ENCODE results near the gene SLC8A2. TPM values are rescaled to one million over a fixed set of nuclear protein-coding genes. Genes with fewer than 3 reads are reported as not detected.

Gene SLC8A2
- 0.15 to 0.48 TPM (median 0.22 TPM) in 5 replicates for total RNA-seq (2022; extraction: Qiagen RNA extraction; ENCODE audit: low read depth)

GRCh38 chr19:47471733-47472457 is at the start of gene SLC8A2:
TSS of gene SLC8A2 (minus strand) at chr19:47471893. CDS start at chr19:47466403, 5,490 bp downstream.

GRCh38 chr19:47514869-47515588 is 43.3 kb upstream of the SLC8A2 start, which contains the start of gene NAPA:
TSS of gene NAPA (minus strand) at chr19:47515063. CDS start at chr19:47514940, 123 bp downstream.

GRCh38 chr19:47483800-47484690 is 12.4 kb upstream of the SLC8A2 start, which contains the start of gene KPTN:
TSS of gene KPTN (minus strand) at chr19:47484219. CDS start at chr19:47484160, 59 bp downstream.

GRCh38 chr19:47419030-47419783 is 52.5 kb downstream of the SLC8A2 start, which contains the start of gene MEIS3:
TSS of gene MEIS3 (minus strand) at chr19:47419527. CDS start at chr19:47419081, 446 bp downstream.

Other genes with a start within 250 kb of the SLC8A2 start
- 19.6 to 33.8 TPM (median 30.8 TPM) in 5 replicates for gene BBC3, start 240.7 kb downstream of the SLC8A2 start, total RNA-seq (2022; extraction: Qiagen RNA extraction; ENCODE audit: low read depth)
- 22.8 to 25.2 TPM (median 24.8 TPM) in 5 replicates for gene CCDC9, start 215.4 kb downstream of the SLC8A2 start, total RNA-seq (2022; extraction: Qiagen RNA extraction; ENCODE audit: low read depth)
- gene INAFM1, start 197.0 kb downstream of the SLC8A2 start, total RNA-seq (2022; extraction: Qiagen RNA extraction; ENCODE audit: low read depth), result 5.0 to 10.3 TPM (median 9.9 TPM) in 5 replicates
- 0.85 to 2.0 TPM (median 1.6 TPM) in 5 replicates for gene C5AR1, start 162.0 kb downstream of the SLC8A2 start, total RNA-seq (2022; extraction: Qiagen RNA extraction; ENCODE audit: low read depth)
- 0.52 to 1.2 TPM (median 0.86 TPM) in 5 replicates for gene C5AR2, start 139.7 kb downstream of the SLC8A2 start, total RNA-seq (2022; extraction: Qiagen RNA extraction; ENCODE audit: low read depth)
- 25.9 to 37.1 TPM (median 34.8 TPM) in 5 replicates for gene DHX34, start 122.6 kb downstream of the SLC8A2 start, total RNA-seq (2022; extraction: Qiagen RNA extraction; ENCODE audit: low read depth)
- gene MEIS3, start 52.4 kb downstream of the SLC8A2 start, total RNA-seq (2022; extraction: Qiagen RNA extraction; ENCODE audit: low read depth), result 29.4 to 41.7 TPM (median 34.2 TPM) in 5 replicates
- gene KPTN, start 12.3 kb upstream of the SLC8A2 start, total RNA-seq (2022; extraction: Qiagen RNA extraction; ENCODE audit: low read depth), result 17.4 to 21.6 TPM (median 18.4 TPM) in 5 replicates
- 86.1 to 111 TPM (median 95.8 TPM) in 5 replicates for gene NAPA, start 43.2 kb upstream of the SLC8A2 start, total RNA-seq (2022; extraction: Qiagen RNA extraction; ENCODE audit: low read depth)
- gene ZNF541, start 101.3 kb upstream of the SLC8A2 start, total RNA-seq (2022; extraction: Qiagen RNA extraction; ENCODE audit: low read depth), result not detected in 5 replicates
- gene BICRA, start 137.2 kb upstream of the SLC8A2 start, total RNA-seq (2022; extraction: Qiagen RNA extraction; ENCODE audit: low read depth), result 12.0 to 16.8 TPM (median 13.9 TPM) in 5 replicates
- 112 to 149 TPM (median 128 TPM) in 5 replicates for gene EHD2, start 241.5 kb upstream of the SLC8A2 start, total RNA-seq (2022; extraction: Qiagen RNA extraction; ENCODE audit: low read depth)

Data from A549 treated with CpdA at 1 μM for 4 hours (cell line).